H1 (cell line): ENCODE results near the gene RPAP3. TPM values are rescaled to one million over a fixed set of nuclear protein-coding genes. Genes with fewer than 3 reads are reported as not detected.
A peak's percentile ranks its signal among the peaks of the same experiment; 100 is the strongest.

Experiments
- CREB1 ChIP-seq: IDR thresholded peaks from 2 replicates; pipeline ENCODE4 v1.6.1; 2012; ENCODE audit warnings: inconsistent platforms
- CTCF ChIP-seq, 3 experiments: IDR thresholded peaks; 1 replicate in 2 of 3; 2 replicates in 1 of 3; pipeline versions ENCODE4 v1.5.1 to v1.6.1; 2011; ENCODE audit warnings: low read length in 3 of 3, mild to moderate bottlenecking in 3 of 3, inconsistent platforms in 2 of 3, low read depth in 1 of 3, moderate library complexity in 1 of 3; ENCODE audit not compliant: insufficient read depth in 1 of 3; ENCODE audit errors: control extremely low read depth in 1 of 3
- EGR1 ChIP-seq: IDR thresholded peaks from 2 replicates; pipeline ENCODE4 v1.6.1; 2011; ENCODE audit warnings: low read depth, low read length, borderline replicate concordance
- EZH2 ChIP-seq: fragments of 200-600 bp; sonication (generic); IDR thresholded peaks from 2 replicates; pipeline ENCODE4 v1.7.1; 2012; ENCODE audit warnings: low read depth, mild to moderate bottlenecking, moderate library complexity, low read length, inconsistent platforms; ENCODE audit not compliant: severe bottlenecking
- HDAC2 ChIP-seq, 2 experiments: fragments of 300-600 bp in 1 of 2; sonication (generic) in 1 of 2; IDR thresholded peaks; 2 replicates each; pipeline ENCODE4 v1.6.1; 2011 to 2012; ENCODE audit warnings: low read depth in 2 of 2, low read length in 2 of 2, mild to moderate bottlenecking in 2 of 2, moderate library complexity in 2 of 2, borderline replicate concordance in 1 of 2, inconsistent platforms in 1 of 2
- JUND ChIP-seq: IDR thresholded peaks from 2 replicates; pipeline ENCODE4 v1.6.1; 2011; ENCODE audit warnings: mild to moderate bottlenecking, improper control_type of control experiment, low read length
- KDM1A ChIP-seq: fragments of 200-600, 300-600 bp; sonication (generic); IDR thresholded peaks from 2 replicates; pipeline ENCODE4 v1.7.1; 2016; ENCODE audit warnings: mild to moderate bottlenecking, low read length, borderline replicate concordance
- KDM4A ChIP-seq: IDR thresholded peaks from one replicate; pipeline ENCODE4 v1.7.1; 2012; ENCODE audit warnings: low read depth, mild to moderate bottlenecking, moderate library complexity, low read length, inconsistent platforms; ENCODE audit not compliant: severe bottlenecking
- MAX ChIP-seq: IDR thresholded peaks from 2 replicates; pipeline ENCODE4 v1.6.1; 2012; ENCODE audit warnings: inconsistent platforms
- PHF8 ChIP-seq: fragments of 200-600 bp; sonication (generic); conservative IDR thresholded peaks from 2 replicates; pipeline ENCODE4 v1.7.1; 2012; ENCODE audit warnings: low read depth, mild to moderate bottlenecking, inconsistent platforms, low read length, moderate library complexity
- RBBP5 ChIP-seq: IDR thresholded peaks from 2 replicates; pipeline ENCODE4 v1.7.1; 2012; ENCODE audit warnings: low read depth, mild to moderate bottlenecking, inconsistent platforms, low read length, moderate library complexity, borderline replicate concordance
- RXRA ChIP-seq: IDR thresholded peaks from 2 replicates; pipeline ENCODE4 v1.6.1; 2011; ENCODE audit warnings: low read depth, mild to moderate bottlenecking, low read length, moderate library complexity; ENCODE audit not compliant: insufficient read depth
- SIRT6 ChIP-seq: IDR thresholded peaks from one replicate; pipeline ENCODE4 v1.7.1; 2012; ENCODE audit warnings: low read length, inconsistent platforms
- SP4 ChIP-seq: IDR thresholded peaks from 2 replicates; pipeline ENCODE4 v1.6.1; 2012; ENCODE audit warnings: low read length, inconsistent platforms
- TAF1 ChIP-seq: IDR thresholded peaks from 2 replicates; pipeline ENCODE4 v1.6.1; 2011; ENCODE audit warnings: mild to moderate bottlenecking, low read depth, low read length
- TBP ChIP-seq: IDR thresholded peaks from 2 replicates; pipeline ENCODE4 v1.6.1; 2011; ENCODE audit warnings: low read depth, low read length, improper control_type of control experiment
- polyA plus RNA-seq, 7 experiments: library from polyadenylated mRNA; depleted of rRNA in 3 of 7; stranded (reverse) in 5 of 7; unstranded in 2 of 7; fragments of >200 nt in 5 of 7; fragments of 200-250 nt in 2 of 7; gene quantifications; 1 replicate in 5 of 7; 2 replicates in 1 of 7; 4 replicates in 1 of 7; pipeline versions ENCODE4 v1.2.1 to v1.2.3, GENCODE V29; 2011 to 2013; ENCODE audit warnings: missing spikeins in 2 of 7, mixed read lengths in 2 of 7
- total RNA-seq: library from RNA; stranded (reverse); fragmentation: NEBNext Ultra II Directional; extraction: Animal tissue kit (Norgen Biotek cat#: 25700); gene quantifications from 2 replicates; pipeline ENCODE4 v1.2.1, GENCODE V29; 2021
- TF ChIP-seq, protein P1 (sequence below): IDR thresholded peaks from 2 replicates; pipeline ENCODE4 v1.6.1; 2011; ENCODE audit warnings: low read length, improper control_type of control experiment
- TF ChIP-seq, protein P2 (sequence below): IDR thresholded peaks from 2 replicates; pipeline ENCODE4 v1.6.1; 2012; ENCODE audit warnings: inconsistent platforms

Gene RPAP3
- total and polyA plus RNA-seq, 2 of the 8 experiments (the other 6 are each of a cell fraction or from before 2014, with no cell fraction given) = 6.4 to 60.5 TPM

DNA sequence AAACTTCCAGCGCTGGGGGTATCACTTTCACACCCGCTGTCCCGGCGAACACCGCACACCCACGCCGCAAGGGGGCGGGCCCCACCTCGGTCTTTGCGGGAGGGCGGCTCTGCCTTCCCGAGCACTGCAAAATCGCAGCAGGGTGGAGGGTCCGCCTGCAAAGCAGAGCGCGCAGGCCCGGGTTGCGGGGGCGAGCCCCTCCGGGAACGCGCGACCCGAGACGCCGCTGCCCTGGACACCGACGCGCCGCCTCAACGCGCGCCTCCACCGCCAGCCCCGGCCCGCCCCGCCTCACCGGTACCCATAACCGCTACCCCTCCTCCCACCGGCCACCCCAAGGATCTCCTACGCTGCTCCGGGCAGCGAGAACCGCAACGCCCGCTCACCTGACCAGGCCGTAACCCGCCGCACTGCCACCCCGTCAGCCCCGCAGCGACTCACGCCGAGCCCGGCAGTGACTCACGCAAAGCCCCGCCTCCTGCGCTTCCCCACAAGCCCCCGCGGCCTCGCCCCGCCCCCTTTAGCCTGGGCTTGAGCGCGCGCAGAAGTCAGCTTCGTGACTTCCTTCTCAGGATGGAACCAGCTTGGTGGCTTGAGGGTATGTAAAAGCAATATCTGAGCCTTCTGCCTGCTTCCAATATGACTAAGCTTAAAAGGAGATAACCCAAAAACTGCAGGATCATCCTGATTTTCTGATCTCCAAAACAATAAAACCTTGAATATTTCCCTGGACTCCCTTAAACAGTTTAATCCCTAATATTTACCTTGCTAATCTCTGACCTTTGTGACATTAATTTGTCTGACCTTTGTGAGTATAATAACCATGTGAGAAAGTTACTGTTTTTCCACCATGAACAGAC lies at the start of gene RPAP3 (continued):
- TF ChIP-seq CTCF (IDR thresholded peaks at IDR 0.05; ENCODE audit: control extremely low read depth in 1 of 3, insufficient read depth in 1 of 3, low read depth in 1 of 3, low read length in 3 of 3) (peak; percentile 6 to 43 (median 12); a peak in 3 of 4 replicates), TAF1 (peak; percentile 77), HDAC2 (IDR thresholded peaks at IDR 0.05; ENCODE audit: borderline replicate concordance in 1 of 2, low read depth in 2 of 2, low read length in 2 of 2) (peak; percentile 72 to 94; a peak in 3 of 4 replicates), RBBP5 (peak; percentile 91; the same call in 1 of the 2 replicates), SP4 (peak; percentile 49; the same call in 1 of the 2 replicates), SIRT6 (no peak), KDM1A (peak; percentile 70; the same call in 1 of the 2 replicates), JUND (peak; percentile 86), KDM4A (peak; percentile 80), PHF8 (peak; percentile 95), MAX (peak; percentile 69), EZH2 (no peak), TBP (peak; percentile 72), RXRA (no peak), EGR1 (peak; percentile 57; the same call in 1 of the 2 replicates), CREB1 (peak; percentile 92)
- TF ChIP-seq, protein P1, sequence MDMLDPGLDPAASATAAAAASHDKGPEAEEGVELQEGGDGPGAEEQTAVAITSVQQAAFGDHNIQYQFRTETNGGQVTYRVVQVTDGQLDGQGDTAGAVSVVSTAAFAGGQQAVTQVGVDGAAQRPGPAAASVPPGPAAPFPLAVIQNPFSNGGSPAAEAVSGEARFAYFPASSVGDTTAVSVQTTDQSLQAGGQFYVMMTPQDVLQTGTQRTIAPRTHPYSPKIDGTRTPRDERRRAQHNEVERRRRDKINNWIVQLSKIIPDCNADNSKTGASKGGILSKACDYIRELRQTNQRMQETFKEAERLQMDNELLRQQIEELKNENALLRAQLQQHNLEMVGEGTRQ = peak; percentile 51; the same call in 1 of the 2 replicates
- TF ChIP-seq, protein P2, sequence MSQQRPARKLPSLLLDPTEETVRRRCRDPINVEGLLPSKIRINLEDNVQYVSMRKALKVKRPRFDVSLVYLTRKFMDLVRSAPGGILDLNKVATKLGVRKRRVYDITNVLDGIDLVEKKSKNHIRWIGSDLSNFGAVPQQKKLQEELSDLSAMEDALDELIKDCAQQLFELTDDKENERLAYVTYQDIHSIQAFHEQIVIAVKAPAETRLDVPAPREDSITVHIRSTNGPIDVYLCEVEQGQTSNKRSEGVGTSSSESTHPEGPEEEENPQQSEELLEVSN = peak; percentile 45; the same call in 1 of the 2 replicates
